Thoracic aorta (tissue), 2 donors: ENCODE measurements around the gene ATP5ME. TPM values are rescaled to one million over a fixed set of nuclear protein-coding genes. Genes with fewer than 3 reads are reported as not detected.

Source experiments
- ATAC-seq: fragments of 150-250 bp; one replicate; pipeline ENCODE4 v1.8.0; 2017; ENCODE audit warnings: low read depth; ENCODE audit not compliant: insufficient number of reproducible peaks, low FRiP score
- DNase-seq: peaks from one replicate; pipeline ENCODE4 v3.0.0-alpha.2; 2020; ENCODE audit warnings: low spot score
- H3K27ac ChIP-seq, 2 donors: fragments of 200-600 bp; sonication (generic); 1 replicate in 1 of 2; 2 replicates in 1 of 2; pipeline ENCODE4 v1.5.1; 2016; ENCODE audit warnings: mild to moderate bottlenecking in 2 of 2, moderate library complexity in 2 of 2
- H3K27me3 ChIP-seq: fragments of 200-600 bp; sonication (generic); replicated peaks from 2 replicates; pipeline ENCODE4 v1.6.0; 2016; ENCODE audit warnings: mild to moderate bottlenecking; ENCODE audit not compliant: insufficient read depth
- H3K36me3 ChIP-seq: fragments of 200-600 bp; sonication (generic); one replicate; pipeline ENCODE4 v1.5.1; 2016
- H3K4me1 ChIP-seq, 2 donors: fragments of 200-600 bp; sonication (generic); 1 replicate in 1 of 2; 2 replicates in 1 of 2; pipeline versions ENCODE4 v1.5.1 to v1.6.0; 2016; ENCODE audit warnings: low read depth in 2 of 2, mild to moderate bottlenecking in 1 of 2; ENCODE audit not compliant: control insufficient read depth in 1 of 2
- H3K4me3 ChIP-seq: fragments of 200-600 bp; sonication (generic); 2 replicates; pipeline ENCODE4 v1.5.1; 2016; ENCODE audit warnings: mild to moderate bottlenecking
- H3K9me3 ChIP-seq: fragments of 200-600 bp; sonication (generic); 2 replicates; pipeline ENCODE4 v1.5.1; 2016
- CTCF ChIP-seq: fragments of 200-600 bp; sonication (generic); IDR thresholded peaks from one replicate; pipeline ENCODE4 v1.5.1; 2019; ENCODE audit warnings: antibody characterized with exemption
- total RNA-seq, 2 donors: library from RNA; depleted of rRNA; stranded (reverse); fragments of >200 nt; gene quantifications; one replicate each; pipeline versions ENCODE4 v1.1.0 to v1.2.3, GENCODE V29; 2016

The ATP5ME gene
- total RNA-seq, 2 donors from 2014 or later: 21.0 to 51.6 TPM

GRCh38 chr4:667545-667925 lies 6.5 kb downstream of the ATP5ME start:
- H3K27ac ChIP-seq: no peak overlapping the region
- no peak for ATAC-seq
- H3K36me3 ChIP-seq: peaks cover 20% of the 10 kb centered on the region
- no peaks in the 10 kb centered on the region for H3K4me1 ChIP-seq
- TF ChIP-seq CTCF: no peak
- H3K4me3 ChIP-seq: no peak overlapping the region
- DNase-seq: no peak
- no peaks in the 10 kb centered on the region for H3K27me3 ChIP-seq
- no peaks in the 10 kb centered on the region for H3K9me3 ChIP-seq

DNA sequence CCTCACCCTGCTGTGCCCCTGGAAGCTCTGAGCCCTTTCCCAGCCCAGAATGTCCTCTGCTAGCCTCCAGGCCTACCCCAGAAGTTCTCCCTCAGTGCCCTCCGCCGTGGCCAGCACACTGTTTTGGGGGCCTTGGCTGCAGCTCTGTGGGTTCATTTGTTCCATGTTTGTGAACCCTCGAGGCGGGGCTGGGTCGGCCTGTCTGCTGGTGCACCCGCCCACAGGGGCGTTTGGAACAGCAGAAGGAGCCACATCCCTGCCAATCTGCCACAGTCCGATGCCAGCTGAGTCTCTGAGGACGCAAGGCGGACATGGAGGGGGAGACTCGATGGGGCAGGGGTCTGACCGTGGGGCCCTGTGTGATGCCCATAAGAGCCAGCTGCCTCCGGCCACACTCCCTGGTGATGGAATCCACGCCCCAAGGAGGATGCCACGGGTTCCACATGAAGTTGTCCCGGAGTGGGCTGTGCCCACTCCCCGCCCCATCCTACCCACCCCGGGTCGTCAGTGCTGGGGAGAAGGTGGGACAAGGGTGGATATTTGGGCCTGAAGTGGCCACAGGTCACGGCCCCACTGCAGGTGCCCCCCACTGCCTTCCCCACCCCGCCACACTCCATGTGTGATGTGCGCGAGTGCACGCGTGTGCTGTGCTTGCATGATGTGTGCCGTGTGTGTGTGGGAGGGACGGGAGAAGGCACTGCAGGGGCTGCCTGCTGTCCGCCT lies 7.1 kb downstream of the ATP5ME start:
- H3K4me3 ChIP-seq: no peak overlapping the region
- peaks cover 16% of the 10 kb centered on the region for H3K36me3 ChIP-seq
- no peak overlapping the region for H3K27ac ChIP-seq
- no peak for TF ChIP-seq CTCF
- no peaks in the 10 kb centered on the region for H3K9me3 ChIP-seq
- H3K27me3 ChIP-seq: no peaks in the 10 kb centered on the region
- H3K4me1 ChIP-seq: no peaks in the 10 kb centered on the region
- DNase-seq (no peak), ATAC-seq (no peak)

DNA sequence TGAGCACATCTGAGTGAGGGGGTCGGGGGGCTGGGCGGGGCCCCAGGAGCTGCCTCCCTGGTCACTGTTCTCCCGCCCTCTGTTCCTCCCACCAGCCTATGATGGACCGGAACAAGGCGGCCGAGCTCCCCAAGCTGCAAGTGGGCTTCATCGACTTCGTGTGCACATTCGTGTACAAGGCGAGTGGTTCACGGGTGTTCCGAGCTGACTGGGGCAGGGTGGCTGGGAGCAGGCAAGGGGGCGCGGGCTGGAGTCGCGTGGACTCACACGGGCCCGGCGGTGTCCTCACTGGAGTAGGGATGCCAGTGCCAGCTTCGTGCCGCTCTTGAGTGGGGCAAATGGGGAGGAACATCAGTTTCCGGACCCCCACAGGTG lies 7.7 kb downstream of the ATP5ME start:
- Histone ChIP-seq H3K27me3 (no peaks in the 10 kb centered on the region), H3K9me3 (no peaks in the 10 kb centered on the region), H3K27ac (no peak overlapping the region), H3K36me3 (peaks cover 10% of the 10 kb centered on the region), H3K4me1 (no peaks in the 10 kb centered on the region), H3K4me3 (no peak overlapping the region)
- ATAC-seq (no peak), DNase-seq (no peak)
- no peak for TF ChIP-seq CTCF

GRCh38 chr4:665751-666435 lies 8.2 kb downstream of the ATP5ME start:
- DNase-seq (no peak), ATAC-seq (no peak)
- TF ChIP-seq CTCF: no peak
- H3K4me3 ChIP-seq: no peak overlapping the region
- H3K27me3 ChIP-seq: no peaks in the 10 kb centered on the region
- H3K36me3 ChIP-seq: peaks cover 6% of the 10 kb centered on the region
- no peaks in the 10 kb centered on the region for H3K4me1 ChIP-seq
- no peaks in the 10 kb centered on the region for H3K9me3 ChIP-seq
- no peak overlapping the region for H3K27ac ChIP-seq

DNA sequence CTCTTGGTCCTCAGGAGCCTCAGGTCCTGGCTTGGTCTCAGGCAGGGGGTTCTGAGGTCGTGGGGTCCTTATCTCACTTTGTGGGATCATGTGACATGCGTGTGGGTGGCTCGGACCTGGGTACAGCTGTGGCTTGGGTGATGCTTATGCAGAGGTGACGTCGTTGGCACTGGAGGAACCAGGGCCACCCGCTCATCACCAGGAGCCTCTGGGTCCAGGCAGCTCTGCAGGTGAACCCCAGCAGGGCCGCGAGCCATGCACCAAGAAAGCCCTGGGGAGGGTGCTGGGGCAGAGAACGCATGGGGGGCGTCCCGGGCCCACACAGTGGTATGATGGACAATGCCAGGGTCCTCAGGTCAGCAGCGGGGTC lies 8.7 kb downstream of the ATP5ME start:
- H3K4me3 ChIP-seq: no peak overlapping the region
- TF ChIP-seq CTCF: no peak
- H3K36me3 ChIP-seq: peaks cover under 1% of the 10 kb centered on the region
- H3K4me1 ChIP-seq: no peaks in the 10 kb centered on the region
- no peak overlapping the region for H3K27ac ChIP-seq
- ATAC-seq: no peak
- no peaks in the 10 kb centered on the region for H3K27me3 ChIP-seq
- DNase-seq: no peak
- no peaks in the 10 kb centered on the region for H3K9me3 ChIP-seq
